Stimulated activated naive CD8-positive, alpha-beta T cell treated with anti-CD3 and anti-CD28 coated beads, Interleukin-15, amount 100 ng/mL, for 72 hours (primary cell): ENCODE data around the gene SLC2A8.

Experiments used
- ATAC-seq: fragments of 150-1000 bp; cut with Tn5 transposase; 2 replicates; pipeline ENCODE4 v1.10.0; 2021; ENCODE audit warnings: mild to moderate bottlenecking, moderate library complexity
- DNase-seq, 2 donors: peaks; one replicate each; pipeline ENCODE4 v3.0.0; 2021 to 2022
- H3K27ac Mint-ChIP-seq, 2 donors: one replicate each; pipeline ENCODE4 v1.8.0; 2022; ENCODE audit warnings: mild to moderate bottlenecking in 2 of 2, mixed read lengths in 2 of 2, moderate library complexity in 2 of 2
- H3K27me3 Mint-ChIP-seq: one replicate; pipeline ENCODE4 v1.8.0; 2022; ENCODE audit warnings: mixed read lengths
- H3K4me1 Mint-ChIP-seq: one replicate; pipeline ENCODE4 v1.8.0; 2022; ENCODE audit warnings: mild to moderate bottlenecking, mixed read lengths
- H3K4me3 Mint-ChIP-seq, 2 donors: one replicate each; pipeline ENCODE4 v1.8.0; 2022; ENCODE audit warnings: mild to moderate bottlenecking in 2 of 2, mixed read lengths in 2 of 2, moderate library complexity in 1 of 2
- H3K9me3 Mint-ChIP-seq, 2 donors: one replicate each; pipeline ENCODE4 v1.8.0; 2022; ENCODE audit warnings: mixed read lengths in 2 of 2

The SLC2A8 gene

GRCh38 chr9:127406799-127407491, 10.0 kb downstream of the SLC2A8 start:
- DNase-seq (no peak), ATAC-seq (no peak)
- Mint-ChIP-seq H3K27me3 (peaks cover 56% of the 10 kb centered on the region), H3K4me3 (no peak overlapping the region), H3K27ac (no peak overlapping the region), H3K4me1 (no peaks in the 10 kb centered on the region), H3K9me3 (no peaks in the 10 kb centered on the region)

DNA sequence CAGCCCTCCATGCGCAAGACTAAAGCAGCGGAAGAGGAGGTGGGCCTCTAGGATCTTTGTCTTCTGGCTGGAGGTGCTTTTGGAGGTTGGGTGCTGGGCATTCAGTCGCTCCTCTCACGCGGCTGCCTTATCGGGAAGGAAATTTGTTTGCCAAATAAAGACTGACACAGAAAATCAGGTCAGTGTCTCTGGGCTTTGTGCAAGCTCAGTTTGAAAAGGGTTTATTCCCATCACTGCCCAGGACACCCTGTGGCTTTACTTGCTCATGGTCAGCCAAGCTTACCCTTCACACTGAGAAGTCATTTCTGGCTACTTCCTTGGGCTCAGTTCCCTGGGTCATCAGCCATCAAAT, 10.5 kb downstream of the SLC2A8 start:
- H3K27ac Mint-ChIP-seq, result no peak overlapping the region
- H3K27me3 Mint-ChIP-seq, result peaks cover 55% of the 10 kb centered on the region
- no peak for ATAC-seq
- no peak for DNase-seq
- H3K4me3 Mint-ChIP-seq, result no peak overlapping the region
- H3K4me1 Mint-ChIP-seq, result no peaks in the 10 kb centered on the region
- H3K9me3 Mint-ChIP-seq, result no peaks in the 10 kb centered on the region

- no peak for ATAC-seq
- H3K4me3 Mint-ChIP-seq, result no peak overlapping the region
- H3K4me1 Mint-ChIP-seq, result no peaks in the 10 kb centered on the region
- no peaks in the 10 kb centered on the region for H3K9me3 Mint-ChIP-seq
- no peak for DNase-seq
- peaks cover 67% of the 10 kb centered on the region for H3K27me3 Mint-ChIP-seq
- no peak overlapping the region for H3K27ac Mint-ChIP-seq
These were observed 14.2 kb downstream of the SLC2A8 start for GRCh38 chr9:127411122-127411521.

DNA sequence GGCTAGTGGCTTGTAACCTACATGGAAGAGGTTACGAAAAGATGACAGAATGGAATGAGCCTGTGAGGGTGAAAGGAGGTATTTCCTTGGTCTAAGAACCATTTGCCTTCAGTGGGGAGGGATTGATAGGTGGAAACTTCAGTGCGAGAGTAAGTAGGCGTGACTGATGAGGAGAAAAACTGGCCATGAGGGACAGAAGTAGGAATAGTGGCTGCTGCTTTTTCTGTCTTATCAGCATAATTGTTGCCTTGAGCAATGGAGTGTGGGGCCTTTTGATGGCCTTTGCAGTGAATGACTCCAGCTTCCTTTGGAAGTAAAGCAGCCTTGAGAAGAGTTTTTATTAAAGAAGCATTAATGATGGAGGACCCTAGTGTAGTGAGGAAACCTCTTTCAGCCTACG, 18.2 kb downstream of the SLC2A8 start:
- peaks cover 52% of the 10 kb centered on the region for H3K27me3 Mint-ChIP-seq
- no peak for ATAC-seq
- no peak overlapping the region for H3K27ac Mint-ChIP-seq
- H3K4me1 Mint-ChIP-seq, result no peaks in the 10 kb centered on the region
- H3K9me3 Mint-ChIP-seq, result no peaks in the 10 kb centered on the region
- no peak for DNase-seq
- no peak overlapping the region for H3K4me3 Mint-ChIP-seq

- DNase-seq (no peak), ATAC-seq (no peak)
- no peaks in the 10 kb centered on the region for H3K4me1 Mint-ChIP-seq
- H3K27me3 Mint-ChIP-seq, result peaks cover 52% of the 10 kb centered on the region
- no peaks in the 10 kb centered on the region for H3K9me3 Mint-ChIP-seq
- no peak overlapping the region for H3K27ac Mint-ChIP-seq
- H3K4me3 Mint-ChIP-seq, result no peak overlapping the region
These were observed 18.7 kb downstream of the SLC2A8 start for GRCh38 chr9:127415657-127416056.

DNA sequence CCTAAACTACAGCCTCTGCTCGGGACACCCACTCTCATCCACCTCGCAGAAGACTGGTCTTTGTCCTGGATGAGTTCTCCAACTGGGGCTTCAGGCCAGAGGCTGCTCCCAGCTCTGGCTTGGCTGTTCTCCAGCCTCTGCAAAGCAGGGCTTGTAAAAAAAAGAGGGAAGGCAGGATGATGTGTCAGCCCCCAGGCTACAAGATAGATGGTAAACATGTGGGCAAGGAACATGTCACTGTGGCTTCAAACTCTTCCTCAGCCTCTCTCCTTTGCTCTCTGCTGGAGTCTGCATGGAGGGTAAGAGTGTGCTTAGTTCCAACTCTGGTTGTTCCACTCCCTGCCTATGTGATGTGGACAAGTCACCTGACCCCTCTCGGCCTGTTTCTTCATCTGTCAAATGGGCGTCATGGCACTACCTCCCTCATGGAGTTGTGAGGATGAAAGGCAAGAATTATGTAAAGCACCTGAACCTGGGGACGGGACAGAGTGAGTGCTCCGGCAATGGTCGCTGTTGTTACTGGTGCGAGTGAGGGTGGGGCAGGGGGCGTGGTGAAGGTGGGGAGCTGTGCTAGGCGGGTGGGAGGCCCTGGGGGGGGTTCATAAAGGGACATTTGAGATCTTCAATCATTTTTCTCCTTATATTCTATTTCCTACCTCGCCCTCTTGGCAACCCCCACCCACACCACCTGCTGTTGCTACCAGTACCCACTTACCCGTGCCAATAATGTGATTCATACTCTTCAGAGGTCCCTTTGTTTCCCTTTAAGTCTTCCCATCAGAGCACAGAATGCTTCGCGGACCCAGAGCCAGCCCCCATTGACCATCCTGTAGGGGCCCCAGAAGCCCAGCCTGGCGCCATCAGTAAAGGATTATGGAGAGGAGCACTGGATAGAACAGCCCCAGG, 20.4 kb downstream of the SLC2A8 start:
- ATAC-seq, result no peak
- Mint-ChIP-seq H3K4me1 (peaks cover 6% of the 10 kb centered on the region), H3K9me3 (no peaks in the 10 kb centered on the region), H3K27ac (no peak overlapping the region), H3K27me3 (peaks cover 37% of the 10 kb centered on the region), H3K4me3 (no peak overlapping the region)
- DNase-seq, result no peak

DNA sequence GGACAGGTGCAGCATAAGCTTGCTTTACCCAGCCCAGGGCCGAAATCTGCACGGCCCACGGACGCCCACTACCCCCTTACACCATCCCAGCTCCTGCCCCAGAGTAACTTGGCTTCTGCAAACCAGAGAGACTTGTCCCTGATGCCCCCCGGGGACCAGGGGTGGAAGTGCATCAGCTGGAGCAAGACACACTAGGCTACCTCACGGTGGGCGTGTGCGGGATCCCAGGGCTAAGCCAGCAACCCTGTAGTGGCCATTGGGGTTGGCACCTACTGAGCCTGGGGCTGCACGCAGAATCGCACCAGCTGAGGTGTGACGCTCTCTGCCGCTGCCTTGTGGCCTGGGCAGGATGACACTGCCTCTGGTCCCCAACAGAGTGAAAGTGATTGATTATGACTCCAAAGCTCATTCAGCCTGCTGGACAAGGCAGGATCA, 21.1 kb downstream of the SLC2A8 start:
- ATAC-seq (peak; percentile 88), DNase-seq (peak in 1 of 2 donors; percentile 55)
- Mint-ChIP-seq H3K27me3 (peaks cover 31% of the 10 kb centered on the region), H3K27ac (no peak overlapping the region), H3K9me3 (no peaks in the 10 kb centered on the region), H3K4me3 (no peak overlapping the region), H3K4me1 (peaks cover 13% of the 10 kb centered on the region)

- no peak for DNase-seq
- peaks cover 18% of the 10 kb centered on the region for H3K27me3 Mint-ChIP-seq
- H3K4me3 Mint-ChIP-seq, result no peak overlapping the region
- ATAC-seq, result no peak
- H3K9me3 Mint-ChIP-seq, result no peaks in the 10 kb centered on the region
- no peak overlapping the region for H3K27ac Mint-ChIP-seq
- peaks cover 16% of the 10 kb centered on the region for H3K4me1 Mint-ChIP-seq
These were observed 22.4 kb downstream of the SLC2A8 start for GRCh38 chr9:127419348-127419747.

DNA sequence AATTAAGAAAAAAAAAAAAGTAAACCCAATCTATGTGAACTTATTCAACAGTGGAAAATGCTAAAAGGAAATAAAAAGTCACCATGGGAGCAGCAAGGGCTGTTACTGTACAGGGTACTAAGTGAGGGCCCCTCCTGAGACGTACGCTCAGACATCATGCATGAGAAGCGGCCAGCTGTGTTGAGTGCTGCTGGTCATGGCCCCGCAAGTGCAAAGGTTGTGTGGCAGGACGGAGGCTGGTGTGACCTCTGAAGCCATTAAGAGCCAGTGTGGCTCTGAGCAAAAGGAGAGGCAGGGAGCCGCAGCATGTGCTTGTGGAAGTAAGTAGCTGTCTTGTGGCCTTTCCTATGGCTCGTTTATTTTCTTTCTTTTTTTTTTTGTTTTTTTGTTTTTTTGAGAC, 24.1 kb downstream of the SLC2A8 start:
- DNase-seq, result no peak
- H3K4me3 Mint-ChIP-seq, result no peak overlapping the region
- H3K4me1 Mint-ChIP-seq, result peaks cover 25% of the 10 kb centered on the region
- no peaks in the 10 kb centered on the region for H3K9me3 Mint-ChIP-seq
- H3K27me3 Mint-ChIP-seq, result peaks cover 2% of the 10 kb centered on the region
- ATAC-seq, result no peak
- peak overlapping the region in 1 of 2 donors; percentile 74 for H3K27ac Mint-ChIP-seq

GRCh38 chr9:127422133-127422782, 25.3 kb downstream of the SLC2A8 start:
- H3K27ac Mint-ChIP-seq, result no peak overlapping the region
- no peaks in the 10 kb centered on the region for H3K27me3 Mint-ChIP-seq
- no peak for ATAC-seq
- no peaks in the 10 kb centered on the region for H3K9me3 Mint-ChIP-seq
- H3K4me1 Mint-ChIP-seq, result peaks cover 37% of the 10 kb centered on the region
- peak overlapping the region in 1 of 2 donors; percentile 99 for H3K4me3 Mint-ChIP-seq
- no peak for DNase-seq

- H3K9me3 Mint-ChIP-seq, result no peaks in the 10 kb centered on the region
- H3K27me3 Mint-ChIP-seq, result no peaks in the 10 kb centered on the region
- H3K4me1 Mint-ChIP-seq, result peaks cover 42% of the 10 kb centered on the region
- peak overlapping the region; percentile 98 to 99 for H3K4me3 Mint-ChIP-seq
- ATAC-seq (no peak), DNase-seq (no peak)
- peak overlapping the region in 1 of 2 donors; percentile 99 for H3K27ac Mint-ChIP-seq
These were observed 25.8 kb downstream of the SLC2A8 start for GRCh38 chr9:127422787-127423186.

- DNase-seq, result no peak
- H3K27ac Mint-ChIP-seq, result peak overlapping the region; percentile 98 to 99
- H3K9me3 Mint-ChIP-seq, result no peaks in the 10 kb centered on the region
- H3K4me1 Mint-ChIP-seq, result peaks cover 49% of the 10 kb centered on the region
- H3K4me3 Mint-ChIP-seq, result peak overlapping the region; percentile 98 to 99
- no peak for ATAC-seq
- H3K27me3 Mint-ChIP-seq, result no peaks in the 10 kb centered on the region
These were observed 26.5 kb downstream of the SLC2A8 start for GRCh38 chr9:127423476-127423933.

- ATAC-seq (peak; percentile 84), DNase-seq (peak; percentile 91 to 93)
- Mint-ChIP-seq H3K4me3 (peak within 1 kb of the TSS; percentile 98 to 99), H3K4me1 (peaks cover 55% of the 10 kb centered on the region), H3K27ac (peak within 1 kb of the TSS; percentile 98 to 99), H3K27me3 (no peaks in the 10 kb centered on the region), H3K9me3 (no peaks in the 10 kb centered on the region)
These were observed 27.1 kb downstream of the SLC2A8 start, which contains the start of gene ZNF79 for GRCh38 chr9:127423934-127424675. TSS of gene ZNF79 (plus strand) at chr9:127424382. CDS start at chr9:127424788, 406 bp downstream.

GRCh38 chr9:127424676-127424999, 27.7 kb downstream of the SLC2A8 start:
- Mint-ChIP-seq H3K4me1 (peaks cover 57% of the 10 kb centered on the region), H3K27ac (peak overlapping the region; percentile 98 to 99), H3K27me3 (no peaks in the 10 kb centered on the region), H3K4me3 (peak overlapping the region; percentile 98 to 99), H3K9me3 (no peaks in the 10 kb centered on the region)
- ATAC-seq, result peak; percentile 47
- DNase-seq, result no peak

DNA sequence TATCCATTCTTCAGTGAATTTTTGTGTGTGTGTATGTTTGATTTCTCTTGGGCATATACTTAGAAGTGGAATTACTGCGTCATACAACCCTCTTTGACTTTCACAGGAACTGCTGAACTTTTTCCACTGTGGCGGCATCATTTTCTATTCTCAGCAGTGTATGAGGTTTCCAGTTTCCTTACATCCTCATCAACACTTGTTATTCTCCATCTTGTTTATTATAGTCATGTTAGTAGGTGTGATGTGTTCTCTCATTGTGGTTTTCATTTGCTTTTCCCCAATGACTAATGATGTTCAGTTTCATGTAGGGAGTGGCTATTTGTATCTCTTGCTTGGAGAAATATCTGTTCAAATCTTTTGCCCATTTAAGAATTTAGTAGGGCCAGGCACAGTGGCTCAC, 29.8 kb downstream of the SLC2A8 start:
- H3K4me1 Mint-ChIP-seq, result peaks cover 73% of the 10 kb centered on the region
- DNase-seq (peak; percentile 43 to 70), ATAC-seq (peak; percentile 86)
- peak overlapping the region; percentile 98 to 99 for H3K4me3 Mint-ChIP-seq
- H3K27me3 Mint-ChIP-seq, result no peaks in the 10 kb centered on the region
- H3K27ac Mint-ChIP-seq, result peak overlapping the region; percentile 72 to 94
- no peaks in the 10 kb centered on the region for H3K9me3 Mint-ChIP-seq
